Ovary (tissue), 9 donors: Measurements from ENCODE around the gene STIM1. TPM values are rescaled to one million over a fixed set of nuclear protein-coding genes. Genes with fewer than 3 reads are reported as not detected.

Experiments
- DNase-seq, 5 donors: peaks; one replicate each; pipeline ENCODE4 v3.0.0-alpha.2; 2019 to 2020
- H3K27ac ChIP-seq, 2 donors: fragments of 200-600 bp; one replicate each; pipeline versions ENCODE4 v1.5.1 to v1.8.0; 2019 to 2022
- H3K27me3 ChIP-seq: fragments of 200-600 bp; one replicate; pipeline ENCODE4 v1.8.0; 2022
- H3K36me3 ChIP-seq: fragments of 200-600 bp; sonication (generic); one replicate; pipeline ENCODE4 v1.5.1; 2019
- H3K4me1 ChIP-seq: one replicate; pipeline ENCODE4 v1.8.1; 2013; ENCODE audit warnings: mild to moderate bottlenecking, moderate library complexity; ENCODE audit not compliant: insufficient read depth
- H3K4me3 ChIP-seq: fragments of 200-600 bp; sonication (generic); one replicate; pipeline ENCODE4 v1.5.1; 2017
- H3K9me3 ChIP-seq, 2 donors: fragments of 200-600 bp in 1 of 2; sonication (generic) in 1 of 2; one replicate each; pipeline versions ENCODE4 v1.5.1 to v1.8.1; 2013 to 2019; ENCODE audit warnings: mild to moderate bottlenecking in 1 of 2, moderate library complexity in 1 of 2
- EP300 ChIP-seq: sonication (generic); formaldehyde crosslinking; IDR thresholded peaks from one replicate; pipeline ENCODE4 v1.6.1; 2017; ENCODE audit warnings: antibody characterized with exemption
- POLR2A ChIP-seq: fragments of 450-650 bp; IDR thresholded peaks from one replicate; pipeline ENCODE4 v1.6.1; 2017; ENCODE audit warnings: antibody characterized with exemption, mild to moderate bottlenecking, moderate library complexity
- WGBS, 3 donors: extraction: QIAGEN DNeasy Blood & Tissue Kit in 1 of 3; methylation state at CpG; one replicate each; pipeline versions ENCODE4 v1.1.5 to v1.1.7; 2013 to 2017; 5-methylcytosine and 5-hydroxymethylcytosine counted together
- intact Hi-C, 4 donors: fragments of 100-400 bp; cut with DNase I; formaldehyde crosslinking; loops; one replicate each; pipeline versions ENCODE4 v1.11.0 to v1.15.1; 2022 to 2023
- polyA plus RNA-seq, 2 donors: library from polyadenylated mRNA; stranded (reverse); fragments of 200-250 nt in 1 of 2; fragments of 350-450 nt in 1 of 2; fragmentation: Illumina TruSeq in 1 of 2; extraction: RNeasy Lipid Tissue Mini Kit (QIAGEN cat#74804) in 1 of 2; gene quantifications; one replicate each; pipeline ENCODE4 v1.2.3, GENCODE V29; 2013 to 2014
- total RNA-seq, 7 donors: library from RNA; depleted of rRNA in 2 of 7; stranded (reverse); fragments of >200 nt in 2 of 7; fragmentation: NEBNext Ultra II Directional in 3 of 7; extraction: Animal tissue kit (Norgen Biotek cat#: 25700) in 3 of 7; gene quantifications; one replicate each; pipeline versions ENCODE4 v1.1.0 to v1.2.4, GENCODE V29; 2016 to 2023
- TF ChIP-seq, protein P1 (sequence below), 3 donors: fragments of 450-650 bp in 2 of 3; fragments of 200-600 bp in 1 of 3; IDR thresholded peaks; one replicate each; pipeline versions ENCODE4 v1.5.1 to v1.8.0; 2016 to 2022; ENCODE audit warnings: antibody characterized with exemption in 3 of 3, mild to moderate bottlenecking in 1 of 3
- donor health status: DM: no; HTN: no; CAD: no; lungs with moderate emphysema.
- donor health status: DM: no; HTN: no; CAD: no.
- donor health status: Bipolar disorder and iron deficiency.
- donor health status: DM: yes; HTN: yes; CAD: no.
- donor health status: DM: no; HTN: no; CAD: no.
- donor health status: DM: yes; HTN: yes; CAD: no.

STIM1 gene
- total and polyA plus RNA-seq, 9 donors: 26.1 to 75.2 (median 58.7) TPM

DNA sequence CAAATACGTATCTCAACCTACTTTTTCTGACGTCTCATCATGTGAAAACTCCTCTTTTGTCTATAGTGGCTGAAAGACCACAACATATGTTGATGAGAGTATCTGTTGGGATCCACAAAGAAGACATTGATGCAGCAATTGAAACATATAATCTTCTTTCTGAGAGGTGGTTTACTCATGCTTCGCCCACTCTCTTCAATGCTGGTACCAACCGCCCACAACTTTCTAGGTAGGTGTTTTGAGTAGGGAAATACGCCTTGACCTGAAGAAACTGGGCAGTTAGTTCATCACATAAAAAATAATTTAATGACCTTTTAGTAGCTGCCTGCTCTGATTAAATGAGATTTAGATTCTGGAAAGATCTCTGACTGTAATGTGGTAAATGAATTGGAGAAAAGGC lies 256.4 kb downstream of the STIM1 start:
- no peaks in the 10 kb centered on the region for H3K36me3 ChIP-seq
- H3K27me3 ChIP-seq: no peaks in the 10 kb centered on the region
- TF ChIP-seq EP300: no peak
- TF ChIP-seq, protein P1, sequence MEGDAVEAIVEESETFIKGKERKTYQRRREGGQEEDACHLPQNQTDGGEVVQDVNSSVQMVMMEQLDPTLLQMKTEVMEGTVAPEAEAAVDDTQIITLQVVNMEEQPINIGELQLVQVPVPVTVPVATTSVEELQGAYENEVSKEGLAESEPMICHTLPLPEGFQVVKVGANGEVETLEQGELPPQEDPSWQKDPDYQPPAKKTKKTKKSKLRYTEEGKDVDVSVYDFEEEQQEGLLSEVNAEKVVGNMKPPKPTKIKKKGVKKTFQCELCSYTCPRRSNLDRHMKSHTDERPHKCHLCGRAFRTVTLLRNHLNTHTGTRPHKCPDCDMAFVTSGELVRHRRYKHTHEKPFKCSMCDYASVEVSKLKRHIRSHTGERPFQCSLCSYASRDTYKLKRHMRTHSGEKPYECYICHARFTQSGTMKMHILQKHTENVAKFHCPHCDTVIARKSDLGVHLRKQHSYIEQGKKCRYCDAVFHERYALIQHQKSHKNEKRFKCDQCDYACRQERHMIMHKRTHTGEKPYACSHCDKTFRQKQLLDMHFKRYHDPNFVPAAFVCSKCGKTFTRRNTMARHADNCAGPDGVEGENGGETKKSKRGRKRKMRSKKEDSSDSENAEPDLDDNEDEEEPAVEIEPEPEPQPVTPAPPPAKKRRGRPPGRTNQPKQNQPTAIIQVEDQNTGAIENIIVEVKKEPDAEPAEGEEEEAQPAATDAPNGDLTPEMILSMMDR (IDR thresholded peaks at IDR 0.05): no peak
- TF ChIP-seq POLR2A: no peak
- no peaks in the 10 kb centered on the region for H3K4me1 ChIP-seq
- no peak overlapping the region for H3K27ac ChIP-seq
- no peak for DNase-seq
- WGBS, 3 donors: 75 to 79% (median 79%) methylated on average over 5 of the region's 5 CpGs
- H3K9me3 ChIP-seq: no peaks in the 10 kb centered on the region
- H3K4me3 ChIP-seq: no peak overlapping the region
- intact Hi-C loops: no loop called here

DNA sequence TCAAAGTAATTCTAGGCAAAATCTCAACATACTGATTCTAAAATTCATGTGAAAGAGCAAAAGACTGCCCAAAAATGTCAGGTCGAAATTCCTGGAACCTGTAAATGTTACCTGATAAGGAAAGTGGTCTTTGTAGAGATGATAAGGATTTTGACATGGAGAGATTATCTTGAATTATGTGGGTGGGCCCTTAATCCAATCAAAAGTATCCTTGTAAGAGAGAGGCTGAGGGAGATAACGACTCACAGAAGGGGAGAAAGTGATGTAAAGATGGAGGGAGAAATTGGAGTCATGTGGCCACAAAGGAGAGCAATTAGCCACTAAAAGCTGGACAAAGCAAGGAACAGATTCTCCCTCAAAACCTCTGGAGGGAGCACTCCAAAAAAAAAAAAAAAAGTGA lies 259.7 kb downstream of the STIM1 start:
- TF ChIP-seq POLR2A (no peak), EP300 (no peak)
- TF ChIP-seq, protein P1 (IDR thresholded peaks at IDR 0.05): no peak

DNA sequence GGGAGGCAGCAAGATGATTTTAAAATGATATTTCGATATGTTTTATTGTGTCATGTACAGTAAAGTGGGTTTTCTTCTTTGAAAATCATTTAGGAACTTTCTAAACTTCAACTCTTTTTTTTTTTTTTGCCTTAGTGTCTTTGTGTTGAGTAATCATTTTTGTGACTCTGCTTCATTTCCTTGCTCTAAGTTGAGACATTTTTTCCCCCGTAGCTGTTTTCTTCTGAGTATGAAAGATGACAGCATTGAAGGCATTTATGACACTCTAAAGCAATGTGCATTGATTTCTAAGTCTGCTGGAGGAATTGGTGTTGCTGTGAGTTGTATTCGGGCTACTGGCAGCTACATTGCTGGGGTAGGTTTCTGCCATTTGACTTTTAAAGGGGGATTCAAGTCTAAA lies 262.6 kb downstream of the STIM1 start:
- intact Hi-C loops: no loop called here
- DNase-seq: no peak

More for the DNA sequence above, 259.7 kb downstream of the STIM1 start:
- WGBS, 3 donors: 91 to 93% (median 93%) methylated on average over 2 of the region's 2 CpGs
- Histone ChIP-seq H3K27ac (no peak overlapping the region), H3K4me3 (no peak overlapping the region), H3K27me3 (no peaks in the 10 kb centered on the region), H3K9me3 (no peaks in the 10 kb centered on the region), H3K36me3 (no peaks in the 10 kb centered on the region), H3K4me1 (no peaks in the 10 kb centered on the region)
- DNase-seq: no peak
- intact Hi-C loops: no loop called here

DNA sequence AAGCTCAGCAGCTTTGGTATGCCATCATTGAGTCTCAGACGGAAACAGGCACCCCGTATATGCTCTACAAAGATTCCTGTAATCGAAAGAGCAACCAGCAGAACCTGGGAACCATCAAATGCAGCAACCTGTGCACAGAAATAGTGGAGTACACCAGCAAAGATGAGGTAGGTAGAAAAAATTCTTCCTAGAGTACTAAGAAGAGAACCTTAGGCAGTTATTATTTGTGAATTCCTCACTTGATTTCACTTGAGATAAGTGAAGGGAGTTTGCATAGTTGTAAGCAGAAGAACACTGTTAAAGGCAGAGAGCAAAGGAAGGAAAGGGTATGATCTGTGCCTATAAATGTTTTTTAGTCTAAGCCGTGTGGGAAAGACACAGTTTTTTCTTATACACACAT lies 267.8 kb downstream of the STIM1 start:
- Histone ChIP-seq H3K4me3 (no peak overlapping the region), H3K27ac (no peak overlapping the region), H3K36me3 (no peaks in the 10 kb centered on the region), H3K27me3 (no peaks in the 10 kb centered on the region), H3K9me3 (no peaks in the 10 kb centered on the region), H3K4me1 (no peaks in the 10 kb centered on the region)
- intact Hi-C loops: no loop called here
- WGBS, 3 donors: 91 to 95% (median 92%) methylated on average over 4 of the region's 4 CpGs
- no peak for DNase-seq
- TF ChIP-seq POLR2A (no peak), EP300 (no peak)
- TF ChIP-seq, protein P1 (IDR thresholded peaks at IDR 0.05): no peak

More for the DNA sequence above, 262.6 kb downstream of the STIM1 start:
- Histone ChIP-seq H3K27me3 (no peaks in the 10 kb centered on the region), H3K36me3 (no peaks in the 10 kb centered on the region), H3K4me3 (no peak overlapping the region), H3K27ac (no peak overlapping the region), H3K4me1 (no peaks in the 10 kb centered on the region), H3K9me3 (no peaks in the 10 kb centered on the region)
- TF ChIP-seq, protein P1 (IDR thresholded peaks at IDR 0.05): no peak
- TF ChIP-seq POLR2A (no peak), EP300 (no peak)
- WGBS, 3 donors: 80 to 91% (median 88%) methylated on average over 3 of the region's 3 CpGs

DNA sequence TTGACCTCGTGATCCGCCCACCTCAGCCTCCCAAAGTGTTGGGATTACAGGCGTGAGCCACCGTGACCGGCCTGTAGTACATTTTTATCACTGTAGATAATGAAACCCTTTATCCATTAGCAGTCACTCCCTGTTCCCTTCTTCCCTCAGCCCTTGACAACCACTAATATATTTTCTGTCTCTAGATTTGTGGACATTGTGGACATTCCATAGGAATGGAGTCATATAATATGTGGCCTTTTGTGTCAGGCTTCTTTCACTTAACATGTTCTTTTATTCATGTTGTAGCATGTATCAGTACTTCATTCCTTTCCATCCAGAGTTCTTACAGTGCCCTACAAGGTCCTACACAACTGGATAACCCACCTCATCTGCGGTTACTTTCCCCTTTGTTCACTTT lies 269.7 kb downstream of the STIM1 start:
- Histone ChIP-seq H3K4me1 (no peaks in the 10 kb centered on the region), H3K9me3 (no peaks in the 10 kb centered on the region), H3K36me3 (no peaks in the 10 kb centered on the region), H3K4me3 (no peak overlapping the region), H3K27me3 (no peaks in the 10 kb centered on the region), H3K27ac (no peak overlapping the region)
- WGBS, 3 donors: 90 to 96% (median 91%) methylated on average over 6 of the region's 6 CpGs
- no peak for TF ChIP-seq POLR2A
- TF ChIP-seq, protein P1 (IDR thresholded peaks at IDR 0.05): no peak
- intact Hi-C loops: no loop called here
- DNase-seq: no peak
